NB4 (cell line): Measurements from ENCODE around the gene ALKBH3.

Experiments
- DNase-seq: peaks from one replicate; pipeline ENCODE4 v3.0.0; 2010; ENCODE audit warnings: low read depth
- H3K4me3 ChIP-seq: one replicate; pipeline ENCODE4 v1.5.1; 2011; ENCODE audit warnings: mild to moderate bottlenecking, low read depth, low read length, moderate library complexity
- CTCF ChIP-seq: IDR thresholded peaks from one replicate; pipeline ENCODE4 v1.5.1; 2012; ENCODE audit warnings: low read depth, low read length
- MYC ChIP-seq: IDR thresholded peaks from 2 replicates; pipeline ENCODE4 v1.6.1; 2011; ENCODE audit warnings: low read depth, low read length
- POLR2A ChIP-seq: IDR thresholded peaks from 2 replicates; pipeline ENCODE4 v1.6.1; 2011; ENCODE audit warnings: mild to moderate bottlenecking; ENCODE audit not compliant: insufficient read length; ENCODE audit errors: extremely low read depth
- TF ChIP-seq, protein P1 (sequence below): IDR thresholded peaks from 2 replicates; pipeline ENCODE4 v1.6.1; 2011; ENCODE audit warnings: low read depth, low read length

Gene ALKBH3

GRCh38 chr11:43837879-43838278 lies 42.8 kb upstream of the ALKBH3 start:
- TF ChIP-seq POLR2A (no peak), MYC (no peak), CTCF (no peak)
- TF ChIP-seq, protein P1, sequence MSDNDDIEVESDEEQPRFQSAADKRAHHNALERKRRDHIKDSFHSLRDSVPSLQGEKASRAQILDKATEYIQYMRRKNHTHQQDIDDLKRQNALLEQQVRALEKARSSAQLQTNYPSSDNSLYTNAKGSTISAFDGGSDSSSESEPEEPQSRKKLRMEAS, result no peak
- no peak for DNase-seq
- H3K4me3 ChIP-seq, result no peak overlapping the region

GRCh38 chr11:43842021-43842420 lies 38.6 kb upstream of the ALKBH3 start:
- TF ChIP-seq POLR2A (no peak), CTCF (no peak), MYC (no peak)
- TF ChIP-seq, protein P1, result no peak
- no peak for DNase-seq
- H3K4me3 ChIP-seq, result no peak overlapping the region

DNA sequence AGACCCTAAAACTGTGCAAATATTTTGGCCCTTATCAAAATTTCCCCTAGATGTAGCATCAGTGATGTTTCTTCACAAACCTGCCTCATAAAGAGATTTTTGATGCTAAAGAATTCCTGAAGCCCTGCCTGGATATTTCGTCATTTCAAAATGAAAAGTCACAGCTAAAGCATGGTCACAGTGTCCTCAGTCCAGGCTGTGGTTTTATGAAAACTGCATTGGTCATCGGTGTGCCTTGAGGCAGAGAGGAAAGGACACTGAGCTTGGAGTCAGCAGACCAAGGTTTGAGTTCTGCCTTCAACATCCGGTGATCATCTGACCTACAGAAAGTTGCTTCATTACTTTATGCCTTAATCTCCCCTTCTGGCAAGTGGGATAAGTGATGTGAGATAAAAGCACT lies 34.8 kb upstream of the ALKBH3 start:
- H3K4me3 ChIP-seq, result no peak overlapping the region
- TF ChIP-seq CTCF (no peak), MYC (no peak), POLR2A (no peak)
- TF ChIP-seq, protein P1, result no peak
- DNase-seq, result no peak

DNA sequence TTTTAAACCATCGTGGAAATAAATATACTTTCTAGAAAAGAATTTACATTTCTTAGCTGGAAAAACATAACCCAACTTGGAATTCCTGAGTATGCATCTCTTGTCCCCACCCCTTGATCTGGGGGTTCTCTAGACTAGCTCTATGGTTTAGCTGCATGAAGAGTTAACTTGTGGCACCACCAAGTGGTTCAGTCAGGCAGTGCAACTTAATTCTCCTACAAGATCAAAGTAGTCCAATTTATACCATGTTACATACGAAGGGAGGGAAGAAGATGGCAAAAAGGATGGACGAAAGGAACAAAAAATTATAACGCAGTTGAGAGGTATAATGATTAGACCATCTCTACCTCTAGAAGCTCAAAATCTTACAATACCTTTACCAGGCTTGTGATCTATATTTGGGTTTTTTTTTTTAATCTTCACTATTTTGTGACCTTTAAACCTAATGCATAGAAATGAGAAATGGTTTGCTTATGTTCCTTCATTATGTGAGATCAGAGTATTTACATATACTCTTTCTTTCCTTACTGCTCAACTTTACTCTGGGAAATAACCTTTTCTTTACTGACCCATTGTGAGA lies 28.5 kb upstream of the ALKBH3 start:
- peak; percentile 68 for DNase-seq
- TF ChIP-seq, protein P1, result no peak
- TF ChIP-seq MYC (no peak), POLR2A (no peak), CTCF (peak; percentile 61)
- H3K4me3 ChIP-seq, result no peak overlapping the region

- H3K4me3 ChIP-seq, result no peak overlapping the region
- no peak for DNase-seq
- TF ChIP-seq CTCF, result no peak
- TF ChIP-seq POLR2A, result no peak
- no peak for TF ChIP-seq MYC
- TF ChIP-seq, protein P1, result no peak
Measured at GRCh38 chr11:43853781-43854180, 26.9 kb upstream of the ALKBH3 start.
